CD4-positive, alpha-beta T cell treated with Interleukin-6 for 4 hours (primary cell): ENCODE results near the gene DDX54.
"Not testable (repeated sequence)": the region's sequence is repeated elsewhere in the genome, so short reads cannot be mapped to it uniquely, and the experiment has no call there.

Experiments used
- DNase-seq: peaks from one replicate; pipeline ENCODE4 v3.0.0-alpha.2; 2020; ENCODE audit warnings: mixed read lengths

Gene DDX54

DNA sequence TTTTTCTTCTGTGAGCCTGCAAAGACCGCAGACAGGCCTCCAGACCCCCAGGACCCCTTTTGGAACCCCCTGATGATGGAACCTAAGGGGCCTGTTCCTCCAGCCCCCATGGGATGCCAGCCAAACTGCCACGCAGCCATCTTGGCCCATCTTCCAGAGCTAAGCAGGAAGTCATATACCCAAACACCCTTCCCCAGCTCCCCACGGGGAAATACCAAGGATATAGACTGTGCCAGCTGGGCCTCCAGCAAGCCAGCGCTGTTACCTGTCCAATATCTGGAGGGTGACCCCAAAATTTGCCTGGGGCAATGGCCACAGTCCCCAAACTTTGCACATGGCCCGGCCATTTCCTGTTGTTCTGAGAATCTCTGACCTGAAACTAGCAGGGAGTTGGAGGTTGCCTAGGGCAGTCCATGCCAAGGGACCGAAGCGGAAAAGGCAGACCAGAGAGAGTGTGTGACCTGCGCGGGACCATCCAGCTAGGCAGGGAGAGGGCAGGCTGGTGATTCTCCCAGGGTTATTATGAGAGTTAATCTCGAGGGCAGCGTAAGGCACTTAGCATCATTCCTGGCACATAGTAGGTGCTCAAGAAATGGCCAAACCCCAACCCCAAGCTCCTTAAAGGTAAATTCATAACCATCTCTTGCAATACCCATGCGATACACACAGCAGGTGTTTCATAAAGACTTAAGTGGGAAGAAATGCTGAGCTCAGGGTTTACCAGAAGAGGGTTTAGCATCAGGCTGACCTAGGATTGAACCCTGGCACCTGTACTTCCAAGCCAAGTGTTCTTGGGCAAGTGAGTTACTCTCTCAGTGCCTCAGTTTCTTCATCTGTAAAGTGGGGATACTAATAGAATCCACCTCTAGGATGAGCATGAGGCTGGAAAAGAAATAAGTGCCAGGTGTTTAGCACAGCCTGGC, 47.2 kb downstream of the DDX54 start:
- DNase-seq = no peak

DNA sequence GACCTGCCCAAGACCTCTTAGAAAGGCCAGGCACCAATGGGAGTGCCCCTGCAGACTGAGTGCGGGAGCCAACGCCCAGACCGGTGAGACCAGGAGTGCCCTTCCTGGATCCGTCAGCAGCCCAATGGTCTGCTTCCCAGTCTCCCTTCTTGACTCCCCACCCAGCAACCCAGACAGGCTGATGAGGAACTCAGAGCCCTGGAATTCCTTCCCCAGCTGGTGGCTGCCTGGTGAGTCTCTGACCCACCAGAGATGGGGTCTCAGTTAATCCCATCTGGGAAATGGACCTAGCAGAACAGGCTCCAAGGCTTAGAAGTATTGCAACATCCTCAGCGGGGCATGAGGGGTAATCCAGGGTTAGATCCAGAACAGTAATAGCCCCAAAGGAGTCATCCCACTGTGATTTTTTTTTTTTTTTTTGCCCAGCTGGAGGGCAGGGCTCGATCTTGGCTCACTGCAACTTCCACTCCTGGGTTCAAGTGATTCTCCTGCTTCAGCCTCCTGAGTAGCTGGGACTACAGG, 48.2 kb downstream of the DDX54 start:
- DNase-seq = no peak

DNA sequence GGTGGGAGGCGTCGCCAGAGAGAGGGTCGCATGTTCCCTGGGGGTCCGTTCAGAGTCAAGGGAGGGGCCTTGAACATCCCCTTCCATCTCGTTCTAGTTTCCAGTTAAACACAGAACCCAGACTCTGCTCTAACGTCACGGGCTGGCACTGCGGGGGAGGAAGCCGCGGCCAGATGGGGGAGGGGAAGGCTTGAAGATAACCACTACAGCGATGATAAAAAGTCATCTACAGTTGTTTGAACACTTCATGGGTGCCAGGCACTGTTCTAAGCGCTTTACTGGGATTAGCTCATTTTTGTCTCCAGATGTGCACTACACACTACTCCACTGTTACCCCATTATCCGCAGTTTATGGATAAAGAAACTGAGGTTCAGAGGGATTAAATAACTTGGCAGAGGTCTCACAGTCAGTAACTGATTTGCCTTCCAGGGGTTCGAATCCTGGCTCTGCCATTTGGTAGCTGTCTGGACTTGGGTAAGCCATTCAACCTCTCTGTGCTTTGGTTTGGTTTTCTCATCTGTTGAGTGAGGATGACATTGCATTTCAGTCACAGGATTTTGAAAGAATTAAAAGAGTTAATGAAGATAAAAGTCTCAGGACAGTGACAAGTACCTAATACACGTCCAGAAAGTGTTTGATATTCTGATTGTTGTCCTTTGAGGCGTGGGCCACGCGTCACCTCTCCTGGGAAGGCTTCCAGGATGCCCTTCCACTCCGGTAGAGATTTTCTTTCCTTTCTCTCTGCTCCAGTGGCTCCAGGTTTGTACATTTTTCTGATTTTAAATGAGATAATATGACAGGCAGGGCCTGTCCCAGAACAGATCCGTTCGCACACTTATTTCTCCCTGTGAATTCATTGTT, 48.9 kb downstream of the DDX54 start:
- DNase-seq = peak; percentile 65

DNA sequence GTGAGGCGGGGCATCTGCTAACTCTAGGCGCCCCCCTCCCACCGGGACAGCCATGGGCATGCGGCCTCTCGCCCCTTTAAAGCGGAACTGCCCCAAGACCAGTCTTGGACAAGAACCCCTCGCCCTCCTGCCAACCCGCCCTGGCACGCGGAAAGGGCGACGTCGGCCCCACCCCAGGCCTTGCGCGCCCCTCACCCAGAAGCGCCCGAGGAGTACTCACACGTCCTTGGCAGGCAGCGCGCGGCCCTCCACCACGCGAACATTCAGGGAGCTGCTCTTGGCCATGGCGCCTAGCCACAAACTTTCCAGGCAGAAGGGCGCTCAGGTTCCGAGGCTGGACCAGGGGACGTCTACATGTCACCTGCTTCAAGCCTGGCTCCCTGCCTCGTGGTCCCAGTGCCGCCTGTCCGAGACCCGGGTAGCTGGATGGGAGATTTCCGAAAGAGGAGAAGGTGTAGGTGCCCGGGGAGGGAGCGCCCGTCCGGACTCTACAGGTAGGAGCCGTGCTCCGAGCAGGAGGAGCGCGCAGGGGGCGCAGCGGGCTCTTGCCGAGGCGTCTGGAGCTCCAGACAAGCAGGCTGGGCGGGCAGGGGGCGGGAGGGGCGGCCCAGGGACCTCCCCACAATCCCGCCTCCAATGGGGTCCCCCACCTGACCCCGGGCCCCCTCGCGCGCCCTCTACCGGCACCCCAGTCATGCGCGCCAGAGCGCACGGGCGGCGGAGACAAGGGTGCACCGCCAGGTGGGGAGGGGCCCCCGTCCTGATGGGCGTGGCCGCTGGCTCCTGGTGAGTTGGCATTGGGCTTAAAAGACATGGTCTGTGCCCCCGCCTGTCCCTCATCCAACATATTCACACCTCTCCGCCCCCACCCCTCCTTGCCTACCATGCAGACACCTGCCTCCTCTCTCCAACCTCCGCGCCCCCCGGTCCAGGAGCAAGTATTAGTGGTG, 49.8 kb downstream of the DDX54 start, which contains the start of gene RASAL1:
TSS of gene RASAL1 (minus strand) at position 584 of the 950 bp plus-strand sequence. CDS start at position 285, 299 bp downstream.
- peak; percentile 83 for DNase-seq

DNA sequence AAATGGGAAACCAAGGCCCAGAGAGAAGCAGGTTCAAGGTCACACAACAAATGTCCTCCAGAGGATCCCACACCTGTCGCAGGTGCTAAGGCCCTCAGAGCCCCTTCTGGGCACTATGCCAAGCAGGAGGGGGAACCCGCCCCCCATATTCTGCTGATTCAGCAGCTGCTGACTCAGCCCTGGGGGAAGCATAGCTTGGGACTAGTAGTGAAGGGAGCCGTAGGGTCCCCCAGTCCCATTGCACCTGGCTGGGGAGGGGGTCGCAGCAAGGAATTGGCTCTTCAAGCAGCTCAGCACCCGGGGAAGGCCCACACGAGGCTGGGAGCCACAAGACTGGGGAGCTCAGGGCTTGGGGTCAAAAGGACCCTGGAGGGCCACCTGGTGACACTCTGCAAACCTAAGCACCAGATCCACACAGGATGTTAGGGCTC, 50.7 kb downstream of the DDX54 start:
- DNase-seq = no peak

DNA sequence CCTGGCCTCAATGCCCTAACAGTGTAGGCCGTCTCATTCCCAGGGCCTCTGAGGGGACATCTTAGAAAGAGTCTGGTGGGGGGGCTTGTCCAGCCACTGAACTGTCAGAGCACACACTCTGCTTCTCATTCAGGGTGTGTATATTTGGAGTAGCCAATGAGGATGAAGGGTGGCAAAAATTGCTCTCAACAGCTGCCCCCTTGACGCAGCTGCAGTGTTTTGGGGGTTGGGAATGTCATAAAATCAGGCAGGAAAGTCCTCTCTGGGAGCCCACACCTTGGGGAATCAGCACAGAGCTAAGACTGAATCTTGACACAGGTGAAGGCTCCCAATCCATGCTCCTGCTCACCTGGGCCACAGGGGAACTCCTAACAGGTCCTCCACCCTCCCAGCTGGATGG, 51.2 kb downstream of the DDX54 start:
- DNase-seq = no peak

DNA sequence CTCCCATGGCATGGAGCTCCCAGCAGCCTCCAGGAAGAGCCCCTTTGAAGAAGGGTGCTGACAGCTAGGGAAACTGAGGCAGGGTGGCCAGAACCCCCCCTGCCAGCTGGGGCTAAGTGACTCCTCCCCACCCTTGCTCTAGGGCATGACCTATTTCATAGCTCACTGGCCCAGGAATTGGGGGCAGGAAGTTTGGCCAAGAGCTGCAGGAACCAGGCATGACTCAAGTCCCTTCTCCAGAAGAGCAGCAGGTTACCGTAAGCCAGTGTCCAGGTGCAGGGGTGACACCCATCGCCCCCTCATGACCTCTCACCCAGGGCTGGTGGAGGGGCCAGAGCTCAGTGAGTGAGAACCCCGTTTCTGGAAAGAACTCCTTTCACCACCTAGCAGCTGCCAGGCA, 51.6 kb downstream of the DDX54 start:
- no peak for DNase-seq

DNA sequence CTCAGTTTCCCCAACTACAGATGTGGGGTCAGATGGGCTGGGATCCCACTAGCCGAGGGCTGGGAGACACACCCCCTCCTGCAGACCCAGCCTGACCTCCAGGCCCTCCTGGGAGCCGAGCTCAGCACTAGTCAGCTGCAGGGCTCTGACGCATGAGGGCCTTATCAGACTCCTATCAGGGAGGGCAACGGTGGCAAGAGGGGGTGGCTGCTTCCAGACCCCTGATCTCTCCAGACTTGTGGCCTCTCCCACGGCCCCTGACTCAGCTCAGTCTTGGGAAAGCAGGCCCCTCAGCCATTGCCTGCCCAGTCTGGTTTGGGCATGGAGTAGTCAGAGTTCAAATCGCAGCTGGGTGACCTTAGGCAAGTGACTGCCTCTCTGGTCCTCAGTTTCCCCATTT, 52.2 kb downstream of the DDX54 start:
- no peak for DNase-seq

DNA sequence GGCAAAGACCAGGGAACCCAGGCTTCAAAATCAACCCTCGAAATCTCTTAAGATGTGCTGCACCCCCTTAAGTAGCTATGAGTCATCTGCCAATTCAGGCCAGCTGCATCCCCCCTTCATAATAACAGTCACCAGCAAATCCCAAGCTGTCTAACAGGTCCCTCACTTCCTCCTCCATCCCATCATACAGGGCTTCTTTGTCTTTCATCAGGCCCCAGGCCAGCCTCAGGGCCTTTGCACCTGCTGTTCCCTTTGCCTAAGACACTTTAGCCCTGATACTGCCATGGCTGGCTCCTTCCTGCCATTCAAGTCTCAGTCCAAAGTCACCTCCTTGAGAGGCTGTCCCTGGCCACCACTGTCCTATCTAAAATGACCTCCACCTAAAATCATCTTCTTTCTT, 53.7 kb downstream of the DDX54 start:
- DNase-seq = no peak

DNA sequence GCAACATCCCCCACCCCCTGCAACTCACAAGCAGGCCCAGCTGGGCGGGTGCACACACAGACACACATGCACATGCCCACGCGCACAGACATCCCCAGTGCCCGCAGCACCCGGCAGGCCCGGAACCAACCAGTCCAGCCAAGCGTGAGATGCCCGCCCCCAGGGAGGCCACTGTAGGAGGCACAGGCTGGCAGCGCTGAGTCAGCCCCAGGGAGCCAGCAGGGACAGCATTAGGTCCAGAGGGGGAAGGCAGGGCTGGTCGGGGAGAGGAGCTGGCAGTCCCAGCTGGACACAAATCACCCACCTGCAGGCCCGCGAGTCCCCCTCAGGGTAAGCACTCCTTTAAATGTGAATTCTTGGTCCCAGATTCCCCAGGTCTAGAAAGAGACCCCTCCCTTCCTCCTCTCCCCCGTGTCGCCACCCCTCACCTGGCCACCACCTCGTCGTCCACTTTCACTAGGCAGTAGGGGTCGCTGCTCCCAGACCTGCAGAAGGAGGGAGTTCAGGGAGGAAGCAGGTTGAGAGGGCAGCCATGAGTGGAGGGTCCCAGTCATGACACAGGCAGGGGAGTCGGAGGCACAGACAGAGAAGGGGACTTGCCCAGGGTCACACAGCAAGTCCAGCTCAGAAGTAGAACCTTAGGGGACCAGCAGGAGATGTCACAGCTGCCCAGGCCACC, 54.7 kb downstream of the DDX54 start:
- no peak for DNase-seq

DNA sequence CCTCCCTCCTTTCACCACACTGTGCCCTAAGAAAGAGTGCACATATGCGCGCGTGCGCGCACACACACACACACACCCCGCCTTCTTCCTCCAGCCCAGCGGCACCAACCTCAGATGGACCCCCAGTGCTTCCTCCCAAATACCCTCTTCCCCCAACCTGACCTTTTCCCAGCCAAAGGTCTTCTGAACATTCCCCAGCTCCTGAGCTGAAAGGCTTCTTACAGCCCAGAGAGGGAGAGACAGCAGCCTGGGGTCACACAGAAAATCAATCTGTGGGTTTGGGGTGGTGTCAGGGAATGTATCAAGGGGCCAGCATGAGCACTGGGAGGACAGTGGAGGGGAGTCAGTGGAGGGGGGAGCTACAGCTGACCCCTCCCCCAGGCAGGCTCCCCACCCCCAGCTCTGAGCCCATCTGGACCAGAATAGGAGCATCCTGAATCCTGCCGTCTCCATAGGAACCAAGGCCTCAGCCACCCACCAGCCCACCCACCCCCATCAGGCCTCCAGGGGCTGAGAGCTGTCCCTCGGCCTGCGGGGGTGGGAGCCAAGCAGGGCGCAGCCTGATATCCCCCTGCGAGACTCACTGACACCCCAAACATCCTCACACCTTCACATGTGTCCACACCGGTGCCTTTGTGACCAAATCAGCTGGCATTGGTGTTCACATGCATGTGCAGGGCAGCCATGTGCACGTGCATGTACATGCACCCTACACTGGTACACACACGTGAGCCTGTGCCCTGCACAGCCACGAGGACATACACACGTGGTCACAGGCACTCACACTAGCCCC, 55.4 kb downstream of the DDX54 start:
- no peak for DNase-seq

DNA sequence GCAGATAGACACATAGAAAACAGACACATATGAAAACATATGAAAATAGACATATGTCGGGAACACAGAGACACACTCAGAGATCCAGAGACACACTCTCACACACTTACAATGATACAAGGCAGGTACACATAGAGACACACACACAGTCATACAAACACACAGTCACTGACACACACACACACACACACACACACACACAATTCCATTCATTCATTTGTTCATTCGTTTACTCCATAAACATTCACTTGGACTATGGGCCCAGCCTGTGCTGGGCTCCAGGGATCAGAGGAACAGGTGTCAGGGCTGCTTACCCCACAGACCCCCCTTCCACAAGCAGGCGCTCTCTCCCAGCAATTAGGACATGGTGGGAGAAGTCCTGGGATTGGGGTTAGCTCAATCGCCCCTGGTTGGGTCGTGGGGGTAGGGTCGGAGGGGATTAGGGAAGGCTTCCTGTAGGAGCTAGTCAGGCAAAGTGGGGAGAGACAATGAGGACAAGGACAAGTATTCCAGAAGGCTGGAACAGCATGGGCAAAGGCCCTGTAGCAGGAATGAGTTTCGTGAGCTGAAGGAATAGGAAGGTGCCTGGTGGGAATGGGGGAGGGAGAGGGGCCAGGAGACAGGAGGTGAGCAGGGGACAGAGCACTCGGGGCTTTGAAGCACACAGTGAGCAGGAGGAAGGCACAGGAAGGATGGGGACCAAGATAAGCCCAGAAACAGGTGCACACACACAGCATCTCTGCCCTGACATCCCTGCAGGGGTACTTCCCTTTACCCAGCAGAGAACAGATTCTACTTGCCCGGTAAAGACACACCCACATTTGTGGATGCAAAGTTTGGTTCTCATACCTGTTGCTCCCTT, 56.2 kb downstream of the DDX54 start:
- DNase-seq = no peak

DNA sequence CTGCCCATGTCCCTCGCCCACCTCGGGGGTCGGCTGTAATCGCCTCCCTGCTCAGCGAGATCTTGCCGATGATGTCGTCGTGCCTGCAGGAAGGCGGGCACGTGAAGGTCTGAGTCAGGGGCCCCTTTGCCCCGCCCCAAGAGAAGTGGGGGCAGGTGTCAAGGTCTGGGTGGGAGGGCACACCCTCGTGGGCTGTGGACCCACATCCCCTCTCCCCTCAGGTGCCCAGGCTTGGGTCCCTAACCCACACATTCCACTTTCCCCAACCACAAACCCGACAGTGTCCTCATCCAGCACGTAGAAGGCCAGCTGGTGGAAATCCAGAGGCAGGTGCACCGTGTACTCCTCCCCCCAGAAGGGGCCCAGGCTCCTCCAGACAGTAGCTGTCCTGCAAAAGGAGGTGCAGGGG, 57.5 kb downstream of the DDX54 start:
- DNase-seq = no peak

DNA sequence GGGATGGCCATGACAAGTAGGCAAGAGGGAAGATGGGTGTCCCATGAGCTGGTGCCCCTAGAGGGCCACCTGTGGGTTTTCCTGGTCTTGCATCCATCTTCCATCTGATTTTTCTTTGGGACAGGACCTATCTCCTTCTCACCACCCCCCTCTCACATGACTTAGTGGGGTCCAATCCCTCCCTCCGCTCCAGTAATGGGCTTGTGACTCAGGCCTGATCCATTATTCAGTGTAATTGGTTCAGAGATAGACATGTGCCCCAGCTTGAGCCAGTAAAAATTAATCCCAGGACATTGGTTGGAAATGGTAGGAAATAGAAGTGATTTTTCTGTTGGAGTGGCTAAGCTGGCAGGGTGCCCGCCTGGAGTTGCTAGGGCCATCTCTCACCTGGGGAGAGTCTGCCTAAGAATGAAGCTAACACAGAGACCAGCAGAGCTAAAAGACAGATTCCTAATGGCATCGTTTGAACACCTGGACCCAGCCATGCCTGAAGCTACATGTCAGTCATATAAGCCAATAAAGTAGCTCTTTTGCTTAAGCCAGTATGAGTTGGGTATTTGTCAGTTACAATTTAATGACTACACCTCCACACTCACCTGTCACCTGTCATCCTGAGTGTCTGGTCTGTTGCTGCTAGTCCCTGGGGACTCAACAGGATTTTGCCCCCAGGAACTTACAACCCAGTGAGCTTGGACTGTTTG, 64.5 kb downstream of the DDX54 start:
- no peak for DNase-seq

DNA sequence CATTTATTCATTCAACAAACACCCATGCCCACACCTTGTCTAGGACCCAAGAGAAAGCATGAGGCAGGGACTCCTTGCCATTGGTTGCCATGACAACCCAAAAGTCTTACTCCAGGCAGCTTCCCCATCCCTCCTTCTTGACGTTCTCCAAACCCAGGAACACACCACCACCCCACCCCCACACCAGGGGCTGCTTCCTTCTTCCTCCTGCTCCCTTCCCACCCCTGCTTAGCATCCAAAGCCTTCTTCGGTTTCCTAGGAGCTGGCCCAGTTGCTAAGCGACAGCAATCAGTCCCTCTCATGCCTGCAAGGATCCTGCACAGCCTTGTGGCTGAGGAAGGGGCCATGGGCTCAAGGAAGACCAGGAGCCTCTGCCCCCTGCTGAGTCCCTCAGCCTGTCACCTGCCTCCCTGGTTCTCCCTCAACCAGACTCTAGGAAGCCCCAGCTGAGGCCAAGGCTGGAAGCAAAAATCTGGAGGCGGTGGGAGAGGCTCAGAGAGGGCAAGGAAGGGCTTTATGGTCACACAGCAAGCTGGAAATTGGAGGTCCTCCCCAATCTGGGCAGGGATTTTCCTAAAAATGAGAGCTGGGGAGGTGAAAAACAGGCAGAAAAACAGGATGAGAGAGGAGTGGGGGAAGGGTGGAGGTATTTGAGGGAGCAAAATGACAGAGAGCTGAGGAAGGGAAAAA, 65.2 kb downstream of the DDX54 start:
- DNase-seq = no peak

DNA sequence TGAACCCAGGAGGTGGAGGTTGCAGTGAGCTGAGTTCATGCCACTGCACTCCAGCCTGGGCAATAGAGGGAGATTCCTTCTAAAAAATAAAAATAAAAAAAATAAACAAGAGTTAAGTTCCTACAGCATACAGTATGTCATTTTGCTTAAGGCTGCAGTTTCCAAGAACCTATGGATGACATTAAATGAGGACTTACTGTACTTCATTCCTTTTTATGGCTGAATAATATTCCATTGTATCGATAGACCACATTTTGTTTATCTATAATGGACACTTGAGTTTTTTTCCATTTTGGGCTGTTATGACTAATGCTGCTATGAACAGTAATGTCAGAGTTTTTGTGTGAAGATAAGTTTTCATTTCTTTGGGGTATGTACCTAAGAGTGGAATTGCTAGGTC, 67.1 kb downstream of the DDX54 start:
- DNase-seq = no peak

DNA sequence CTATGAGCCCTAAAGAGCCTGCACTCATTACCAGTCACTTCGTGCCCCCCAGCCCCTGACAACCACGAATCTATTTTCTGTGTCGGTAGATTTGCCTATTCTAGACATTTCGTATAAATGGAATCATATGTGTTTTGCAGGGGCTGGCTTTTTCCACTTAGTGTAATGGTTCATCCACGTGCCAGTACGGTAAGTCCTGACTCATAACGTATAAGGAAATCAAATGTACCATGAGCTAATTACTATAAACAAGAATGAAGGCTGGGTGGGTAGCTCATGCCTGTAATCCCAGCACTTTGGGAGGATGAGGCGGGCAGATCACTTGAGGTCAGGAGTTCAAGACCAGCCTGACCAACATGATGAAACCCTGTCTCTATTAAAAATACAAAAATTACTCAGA, 67.6 kb downstream of the DDX54 start:
- DNase-seq = not testable (repeated sequence)

DNA sequence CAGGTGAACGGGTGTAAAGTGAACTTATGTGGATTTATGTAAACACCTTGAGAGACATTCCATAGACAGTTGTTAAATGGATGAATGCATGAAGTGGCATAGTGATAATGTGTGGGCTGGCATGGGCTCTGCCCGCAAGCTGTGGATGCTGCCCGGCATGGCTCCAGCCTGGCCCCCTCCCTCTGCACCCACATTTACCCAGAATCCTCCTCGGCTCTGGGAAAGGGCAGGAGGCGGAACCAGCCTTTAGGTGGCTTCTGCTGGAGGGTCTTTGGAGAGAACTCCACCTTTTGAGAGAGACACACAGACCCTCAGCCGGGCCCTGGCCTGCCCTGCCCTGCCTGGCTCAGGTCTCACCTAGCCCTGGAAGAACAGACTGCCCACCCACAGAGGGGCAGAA, 68.4 kb downstream of the DDX54 start:
- no peak for DNase-seq
